ENCODE results near the gene KNTC1.
"Not testable (repeated sequence)": the region's sequence is repeated elsewhere in the genome, so short reads cannot be mapped to it uniquely, and the experiment has no call there.

KNTC1 gene

GRCh38 chr12:122584177-122584863, 57.3 kb downstream of the KNTC1 start:
- TF ChIP-seq EZH2 (IDR thresholded peaks at IDR 0.05; ENCODE audit: borderline replicate concordance, low read length) = no peak
- TF ChIP-seq CTCF (IDR thresholded peaks at IDR 0.05; ENCODE audit: low read length) = no peak
- Histone ChIP-seq H3K4me1 (ENCODE audit: insufficient read depth, low read length, severe bottlenecking) (no peaks in the 10 kb centered on the region), H3K27me3 (ENCODE audit: insufficient read depth, low read length) (no peaks in the 10 kb centered on the region), H2AFZ (ENCODE audit: low read length) (no peak overlapping the region), H3K9me3 (ENCODE audit: low read length) (no peaks in the 10 kb centered on the region), H3K27ac (ENCODE audit: low read depth, low read length, poor library complexity, severe bottlenecking) (no peak overlapping the region), H3K9me2 (ENCODE audit: low read depth, low read length) (no peaks in the 10 kb centered on the region), H3K9ac (ENCODE audit: low read length) (no peak overlapping the region), H3K4me3 (ENCODE audit: low read depth, low read length, poor library complexity, severe bottlenecking) (no peak overlapping the region), H3K36me3 (ENCODE audit: insufficient read depth, low read length) (peaks cover 91% of the 10 kb centered on the region), H3K4me2 (ENCODE audit: low read length) (no peak overlapping the region), H3K79me2 (ENCODE audit: insufficient read depth, low read length) (no peaks in the 10 kb centered on the region), H4K20me1 (ENCODE audit: insufficient read depth, low read length) (no peaks in the 10 kb centered on the region), H3F3A (ENCODE audit: insufficient read depth, low read length) (no peaks in the 10 kb centered on the region)

- Histone ChIP-seq H3F3A (ENCODE audit: insufficient read depth, low read length) (no peaks in the 10 kb centered on the region), H3K9me3 (ENCODE audit: low read length) (no peaks in the 10 kb centered on the region), H3K36me3 (ENCODE audit: insufficient read depth, low read length) (peaks cover 75% of the 10 kb centered on the region), H3K27ac (ENCODE audit: low read depth, low read length, poor library complexity, severe bottlenecking) (no peak overlapping the region), H3K4me2 (ENCODE audit: low read length) (no peak overlapping the region), H3K9me2 (ENCODE audit: low read depth, low read length) (no peaks in the 10 kb centered on the region), H3K9ac (ENCODE audit: low read length) (no peak overlapping the region), H2AFZ (ENCODE audit: low read length) (no peak overlapping the region), H3K4me1 (ENCODE audit: insufficient read depth, low read length, severe bottlenecking) (no peaks in the 10 kb centered on the region), H3K27me3 (ENCODE audit: insufficient read depth, low read length) (no peaks in the 10 kb centered on the region), H3K4me3 (ENCODE audit: low read depth, low read length, poor library complexity, severe bottlenecking) (no peak overlapping the region), H4K20me1 (ENCODE audit: insufficient read depth, low read length) (no peaks in the 10 kb centered on the region), H3K79me2 (ENCODE audit: insufficient read depth, low read length) (no peaks in the 10 kb centered on the region)
- no peak for TF ChIP-seq EZH2 (IDR thresholded peaks at IDR 0.05; ENCODE audit: borderline replicate concordance, low read length)
- TF ChIP-seq CTCF (IDR thresholded peaks at IDR 0.05; ENCODE audit: low read length) = no peak
Measured at GRCh38 chr12:122590990-122591389, 63.9 kb downstream of the KNTC1 start.

DNA sequence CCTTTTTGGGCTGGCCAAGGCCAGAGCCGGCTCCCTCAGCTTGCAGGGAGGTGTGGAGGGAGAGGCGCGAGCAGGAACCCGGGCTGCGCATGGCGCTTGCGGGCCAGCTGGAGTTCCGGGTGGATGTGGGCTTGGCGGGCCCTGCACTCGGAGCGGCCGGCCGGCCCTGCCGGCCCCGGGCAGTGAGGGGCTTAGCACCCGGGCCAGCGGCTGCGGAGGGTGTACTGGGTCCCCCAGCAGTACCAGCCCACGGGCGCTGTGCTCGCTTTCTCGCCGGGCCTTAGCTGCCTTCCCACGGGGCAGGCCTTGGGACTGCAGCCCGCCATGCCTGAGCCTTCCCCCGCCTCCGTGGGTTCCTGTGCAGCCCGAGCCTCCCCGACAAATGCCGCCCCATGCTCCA, 64.9 kb downstream of the KNTC1 start:
- not testable (repeated sequence) for H3F3A ChIP-seq (ENCODE audit: insufficient read depth, low read length); H3K79me2 ChIP-seq (ENCODE audit: insufficient read depth, low read length); H3K27ac ChIP-seq (ENCODE audit: low read depth, low read length, poor library complexity, severe bottlenecking); H3K4me3 ChIP-seq (ENCODE audit: low read depth, low read length, poor library complexity, severe bottlenecking); H3K9me2 ChIP-seq (ENCODE audit: low read depth, low read length); H3K9ac ChIP-seq (ENCODE audit: low read length); H3K4me2 ChIP-seq (ENCODE audit: low read length); H3K4me1 ChIP-seq (ENCODE audit: insufficient read depth, low read length, severe bottlenecking); H2AFZ ChIP-seq (ENCODE audit: low read length); H4K20me1 ChIP-seq (ENCODE audit: insufficient read depth, low read length); H3K27me3 ChIP-seq (ENCODE audit: insufficient read depth, low read length); H3K9me3 ChIP-seq (ENCODE audit: low read length)
- H3K36me3 ChIP-seq (ENCODE audit: insufficient read depth, low read length) = peaks cover 73% of the 10 kb centered on the region

DNA sequence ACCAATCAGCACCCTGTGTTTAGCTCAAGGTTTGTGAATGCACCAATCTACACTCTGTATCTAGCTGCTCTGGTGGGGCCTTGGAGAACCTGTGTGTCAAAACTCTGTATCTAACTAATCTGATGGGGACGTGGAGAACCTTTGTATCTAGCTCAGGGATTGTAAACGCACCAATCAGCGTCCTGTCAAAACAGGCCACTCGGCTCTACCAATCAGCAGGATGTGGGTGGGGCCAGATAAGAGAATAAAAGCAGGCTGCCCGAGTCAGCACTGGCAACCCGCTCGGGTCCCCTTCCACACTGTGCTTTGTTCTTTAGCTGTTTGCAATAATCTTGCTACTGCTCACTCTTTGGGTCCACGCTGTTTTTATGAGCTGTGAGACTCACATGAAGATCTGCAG, 65.5 kb downstream of the KNTC1 start:
- not testable (repeated sequence) for H3K9me3 ChIP-seq (ENCODE audit: low read length); H3K4me2 ChIP-seq (ENCODE audit: low read length); H4K20me1 ChIP-seq (ENCODE audit: insufficient read depth, low read length); H3K4me3 ChIP-seq (ENCODE audit: low read depth, low read length, poor library complexity, severe bottlenecking); H3K27me3 ChIP-seq (ENCODE audit: insufficient read depth, low read length); H2AFZ ChIP-seq (ENCODE audit: low read length); H3K9me2 ChIP-seq (ENCODE audit: low read depth, low read length); H3K9ac ChIP-seq (ENCODE audit: low read length); H3K4me1 ChIP-seq (ENCODE audit: insufficient read depth, low read length, severe bottlenecking); H3K79me2 ChIP-seq (ENCODE audit: insufficient read depth, low read length); H3K27ac ChIP-seq (ENCODE audit: low read depth, low read length, poor library complexity, severe bottlenecking); H3F3A ChIP-seq (ENCODE audit: insufficient read depth, low read length)
- H3K36me3 ChIP-seq (ENCODE audit: insufficient read depth, low read length) = peaks cover 74% of the 10 kb centered on the region

Measured in OCI-LY1 (cell line).